Measurements from ENCODE around the gene ZFAND3.
"Not testable (repeated sequence)": the region's sequence is repeated elsewhere in the genome, so short reads cannot be mapped to it uniquely, and the experiment has no call there.

The ZFAND3 gene

GRCh38 chr6:37931066-37931465, 111.5 kb downstream of the ZFAND3 start:
- DNase-seq: no peak

DNA sequence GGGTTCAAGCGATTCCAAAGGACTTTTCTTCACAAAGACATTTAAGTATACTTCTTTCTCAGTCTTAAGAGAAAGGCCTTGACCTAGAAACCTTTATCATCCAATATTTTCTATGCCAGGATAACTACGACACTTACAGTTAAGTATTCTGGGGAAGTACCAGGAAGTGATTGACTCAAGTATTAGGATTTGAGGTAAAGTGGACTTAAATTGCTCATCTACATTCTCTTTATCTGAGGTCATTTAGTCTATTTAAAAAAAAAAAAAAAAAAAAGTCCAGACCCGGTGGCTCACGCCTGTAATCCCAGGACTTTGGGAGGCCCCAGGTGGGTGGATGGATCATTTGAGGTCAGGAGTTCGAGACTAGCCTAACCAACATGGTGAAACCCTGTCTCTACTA, 114.7 kb downstream of the ZFAND3 start:
- DNase-seq: no peak

- DNase-seq: no peak
Observed at GRCh38 chr6:37936150-37936549, 116.6 kb downstream of the ZFAND3 start.

GRCh38 chr6:37936906-37937305, 117.4 kb downstream of the ZFAND3 start:
- DNase-seq: no peak

- no peak for DNase-seq
Observed at GRCh38 chr6:37938909-37939308, 119.4 kb downstream of the ZFAND3 start.

DNA sequence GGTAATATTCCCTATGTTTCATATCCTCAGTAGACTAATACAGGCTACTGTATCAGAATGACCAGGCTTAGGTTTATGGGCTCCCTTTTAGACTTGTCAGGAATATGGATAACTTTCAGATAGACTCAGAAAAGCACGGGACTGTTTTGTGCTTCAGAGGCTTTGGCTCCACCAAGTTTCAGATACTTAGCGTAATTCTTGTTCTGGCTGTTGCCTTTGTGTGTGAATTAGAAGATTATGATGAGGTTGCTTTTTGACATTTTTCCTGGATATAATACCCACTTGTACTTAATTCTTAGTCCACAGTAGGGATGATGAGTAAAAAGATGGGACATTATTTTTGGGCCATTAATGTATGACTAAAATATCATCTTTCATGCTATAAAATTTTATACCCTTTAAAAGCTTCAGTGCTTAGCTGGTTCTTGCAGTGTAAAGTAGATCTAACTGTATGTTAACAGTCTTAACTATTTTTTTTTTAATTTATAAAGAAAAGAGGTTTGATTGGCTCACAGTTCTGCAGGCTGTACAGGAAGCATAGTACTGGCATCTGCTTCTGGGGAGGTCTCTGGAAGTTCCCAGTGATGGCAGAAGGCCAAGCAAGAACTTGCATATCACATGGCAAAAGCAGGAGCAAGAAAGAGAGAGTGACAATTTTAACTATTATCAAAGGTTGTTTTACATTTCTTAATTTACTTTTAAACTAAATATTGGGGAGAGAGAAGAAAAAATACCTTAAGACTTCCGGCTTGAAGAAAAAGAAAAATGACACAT, 120.7 kb downstream of the ZFAND3 start:
- peak in 7 of 56 donors; percentile 1 to 16 (median 6) for DNase-seq

DNA sequence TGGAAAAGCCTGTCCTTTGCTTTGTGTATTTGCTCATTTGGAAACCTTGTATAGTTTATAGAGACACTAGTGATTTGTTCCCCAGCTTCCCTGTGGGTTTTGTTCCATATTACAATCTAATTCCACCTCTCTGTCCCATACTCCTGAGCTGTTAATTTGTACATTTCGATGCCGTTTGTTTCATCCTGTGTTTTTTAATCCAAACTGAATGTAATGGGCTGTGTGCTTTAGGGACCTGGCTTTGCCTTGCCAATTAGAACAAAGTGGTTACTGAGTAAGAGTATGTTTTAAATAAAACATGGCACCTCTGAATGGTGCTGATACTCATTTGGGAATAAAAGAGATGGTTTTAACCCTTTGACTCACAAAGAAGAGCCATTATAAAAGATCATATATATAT, 122.3 kb downstream of the ZFAND3 start:
- DNase-seq: no peak

DNA sequence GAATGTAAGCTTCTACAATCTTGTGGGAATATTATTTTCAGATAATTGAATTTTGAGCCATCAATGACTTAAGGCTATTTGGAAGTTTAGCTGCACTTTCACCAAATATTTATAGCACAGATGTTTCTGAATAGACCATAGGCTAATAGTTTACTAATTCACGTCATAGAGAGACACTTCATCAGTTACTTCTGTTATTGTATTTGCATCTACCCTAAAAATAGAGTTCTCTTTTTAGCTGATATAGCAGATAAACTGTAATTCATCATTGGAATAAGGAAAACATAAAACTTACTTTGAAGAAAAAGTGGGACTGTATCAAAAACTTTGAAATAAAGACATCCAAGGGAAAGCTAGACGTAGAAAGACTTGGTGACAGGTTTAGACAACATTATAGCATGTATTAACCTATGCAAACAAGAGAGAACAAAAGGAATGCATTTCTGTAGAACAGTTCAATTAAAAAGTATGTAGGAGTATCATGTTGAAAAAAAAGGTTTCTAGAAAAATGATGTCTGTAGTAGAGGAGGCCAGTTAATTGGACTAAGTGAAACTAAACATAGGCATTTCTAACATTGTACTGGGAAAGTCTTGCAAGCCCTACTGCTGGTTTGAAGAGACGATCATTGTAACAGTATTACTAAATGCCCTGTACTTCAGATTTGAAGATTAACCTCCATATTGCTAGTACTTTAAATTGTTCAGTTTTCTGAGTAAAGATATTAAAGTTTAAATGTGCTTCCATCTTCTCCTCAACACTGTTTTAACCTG, 123.3 kb downstream of the ZFAND3 start:
- DNase-seq: no peak

GRCh38 chr6:37943436-37944058, 124.0 kb downstream of the ZFAND3 start:
- no peak for DNase-seq

- no peak for DNase-seq
Observed at GRCh38 chr6:37946057-37946456, 126.5 kb downstream of the ZFAND3 start.

DNA sequence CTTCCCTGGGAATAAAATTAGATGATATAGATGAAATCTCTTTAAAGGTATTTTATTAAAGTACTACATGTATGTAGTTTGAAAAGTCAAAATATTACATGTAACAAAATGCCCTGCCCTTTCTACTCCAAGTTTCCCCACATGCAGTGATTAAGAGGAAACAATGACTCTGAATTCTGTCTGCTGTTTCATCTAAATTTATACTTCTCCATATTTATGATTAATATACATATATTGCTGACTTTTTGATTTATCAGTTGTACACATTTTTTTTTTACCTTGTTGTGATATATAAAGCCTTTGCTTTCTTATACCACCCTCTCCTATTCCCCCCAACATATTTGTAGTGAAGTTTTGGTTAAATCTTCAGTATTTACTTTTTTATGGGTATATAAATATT, 127.9 kb downstream of the ZFAND3 start:
- DNase-seq: no peak

DNA sequence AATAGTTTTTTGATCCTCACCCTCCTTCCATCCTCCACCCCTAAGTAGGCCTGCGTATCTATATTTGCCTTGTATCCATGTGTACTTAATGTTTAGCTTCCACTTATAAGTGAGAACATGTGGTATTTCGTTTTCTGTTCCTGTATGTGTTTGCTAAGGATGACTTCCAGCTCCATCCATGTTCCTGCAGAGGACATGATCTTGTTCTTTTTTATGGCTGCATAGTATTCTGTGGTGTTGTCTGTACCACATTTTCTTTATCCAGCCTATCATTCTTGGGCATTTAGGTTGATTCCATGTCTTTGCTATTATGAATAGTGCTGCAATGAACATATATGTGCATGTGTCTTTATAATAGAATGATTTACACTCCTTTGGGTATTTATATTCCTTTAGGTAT, 129.1 kb downstream of the ZFAND3 start:
- DNase-seq: not testable (repeated sequence)

DNA sequence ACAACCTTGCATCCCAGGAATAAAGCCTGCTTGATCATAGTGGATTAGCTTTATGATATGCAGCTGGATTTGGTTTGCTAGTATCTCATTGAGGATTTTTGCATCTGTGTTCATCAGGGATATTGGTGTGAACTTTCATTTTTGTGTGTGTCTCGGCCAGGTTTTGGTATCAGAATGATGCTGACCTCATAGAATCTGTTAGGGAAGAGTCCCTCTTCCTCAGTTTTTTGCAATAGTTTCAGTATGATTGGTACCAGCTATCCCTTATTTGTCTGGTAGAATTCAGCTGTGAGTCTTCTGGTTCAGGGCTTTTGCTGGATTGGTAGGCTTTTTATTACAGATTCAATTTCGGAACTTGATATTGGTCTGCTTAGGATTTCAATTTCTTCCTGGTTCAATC, 132.5 kb downstream of the ZFAND3 start:
- no peak for DNase-seq

DNA sequence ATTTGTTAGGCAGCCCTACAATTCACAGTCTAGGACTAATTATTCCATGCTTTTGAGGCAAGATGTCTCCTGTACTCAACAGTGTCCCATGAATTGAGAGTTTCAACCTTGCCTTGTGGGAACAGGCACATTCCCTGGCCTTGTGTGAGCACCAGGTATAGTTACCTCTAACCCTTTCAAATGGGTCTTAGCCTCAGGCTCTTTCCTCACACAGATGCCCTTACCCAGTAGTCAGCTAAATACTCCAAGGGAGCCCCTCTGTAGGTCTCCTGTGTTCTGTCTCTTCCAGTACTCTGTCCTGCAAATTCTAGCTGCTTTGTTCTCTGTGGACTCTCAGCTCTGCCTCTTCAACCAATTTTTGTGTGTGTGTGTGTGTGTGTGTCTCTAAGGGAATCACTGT, 135.3 kb downstream of the ZFAND3 start:
- DNase-seq: no peak

- no peak for DNase-seq
Observed at GRCh38 chr6:37956711-37957275, 137.3 kb downstream of the ZFAND3 start.

GRCh38 chr6:37959061-37959460, 139.5 kb downstream of the ZFAND3 start:
- no peak for DNase-seq

GRCh38 chr6:37960139-37960935, 140.8 kb downstream of the ZFAND3 start:
- no peak for DNase-seq

DNA sequence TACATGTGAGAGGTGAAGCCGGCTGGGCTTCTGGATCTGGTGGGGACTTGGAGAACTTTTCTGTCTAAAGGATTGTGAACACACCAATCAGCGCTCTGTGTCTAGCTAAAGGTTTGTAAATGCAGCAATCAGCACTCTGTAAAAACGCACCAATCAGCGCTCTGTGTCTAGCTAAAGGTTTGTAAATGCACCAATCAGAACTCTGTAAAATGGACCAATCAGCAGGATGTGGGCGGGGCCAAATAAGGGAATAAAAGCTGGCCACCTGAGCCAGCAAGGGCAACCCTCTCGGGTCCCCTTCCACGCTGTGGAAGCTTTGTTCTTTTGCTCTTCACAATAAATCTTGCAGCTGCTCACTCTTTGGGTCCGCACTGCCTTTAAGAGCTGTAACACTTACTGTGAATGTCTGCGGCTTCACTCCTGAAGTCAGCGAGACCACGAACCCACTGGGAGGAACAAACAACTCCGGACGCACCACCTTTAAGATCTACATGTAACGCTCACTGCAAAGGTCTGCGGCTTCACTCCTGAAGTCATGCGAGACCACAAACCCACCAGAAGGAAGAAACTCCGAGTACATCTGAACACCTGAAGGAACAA, 143.1 kb downstream of the ZFAND3 start:
- DNase-seq: not testable (repeated sequence)

GRCh38 chr6:37965964-37966676, 146.6 kb downstream of the ZFAND3 start:
- DNase-seq: no peak

- DNase-seq: no peak
Observed at GRCh38 chr6:37966801-37967200, 147.3 kb downstream of the ZFAND3 start.
